ENCODE data around the gene OXT. TPM values are rescaled to one million over a fixed set of nuclear protein-coding genes. Genes with fewer than 3 reads are reported as not detected.

The OXT gene
- total RNA-seq, 1 donor from 2014 or later, result not detected

DNA sequence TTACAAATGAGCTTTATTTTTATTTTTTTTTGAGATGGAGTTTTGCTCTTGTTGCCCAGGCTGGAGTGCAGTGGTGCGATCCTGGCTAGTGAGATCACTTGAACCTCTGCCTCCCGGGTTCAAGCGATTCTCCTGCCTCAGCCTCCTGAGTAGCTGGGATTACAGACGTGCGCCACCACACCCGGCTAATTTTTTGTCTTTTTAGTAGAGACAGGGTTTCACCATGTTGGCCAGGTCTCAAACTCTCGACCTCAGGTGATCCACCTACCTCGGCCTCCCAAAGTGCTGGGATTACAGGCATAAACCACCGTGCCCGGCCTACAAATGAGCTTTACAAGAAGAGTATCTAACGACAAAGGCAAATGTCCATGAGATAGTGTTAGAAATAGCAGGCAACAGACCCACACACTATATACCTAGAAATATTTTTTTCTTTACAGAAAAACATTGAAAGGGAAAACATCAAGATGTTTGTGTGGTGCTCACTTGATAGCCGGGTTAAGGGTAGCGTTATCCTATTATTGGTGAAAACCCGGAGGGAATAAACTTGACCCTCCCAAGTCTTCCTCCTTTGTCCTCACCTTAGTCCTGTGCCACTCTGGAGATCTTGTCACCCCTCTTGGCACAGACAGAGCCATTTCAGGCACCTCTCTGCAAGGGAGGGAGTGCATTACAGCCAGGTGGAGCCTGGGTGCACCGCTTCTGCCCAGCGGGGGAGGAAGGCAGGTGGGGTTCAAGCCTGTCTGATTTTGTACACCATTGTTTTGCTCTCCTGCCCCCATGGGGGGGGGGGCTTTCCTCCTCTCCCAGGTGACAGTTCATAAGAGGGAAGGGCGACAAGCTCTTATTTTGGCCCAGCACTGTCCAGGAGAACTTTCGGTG is 34.1 kb downstream of the OXT start:
- DNase-seq (no peak), ATAC-seq (no peak)
- intact Hi-C loops (cut with micrococcal nuclease), result no loop called here

DNA sequence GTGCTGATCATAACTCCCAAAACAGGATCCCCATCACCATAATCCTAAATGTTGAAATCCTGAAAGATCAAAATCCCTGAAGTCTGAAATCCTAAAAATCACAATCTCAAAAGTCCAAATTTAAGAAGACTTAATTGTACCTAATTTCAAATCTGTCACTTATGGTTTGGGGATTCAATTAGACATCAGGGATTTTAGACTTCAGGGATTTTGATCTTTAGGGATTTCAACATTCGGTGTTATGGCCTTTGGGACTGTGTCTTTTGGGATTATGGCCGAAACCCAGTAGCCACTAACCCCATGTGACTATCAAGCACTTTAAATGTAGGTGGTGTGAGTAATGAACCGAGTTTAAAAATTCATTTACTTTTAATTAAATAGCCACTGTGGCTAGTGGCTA is 34.8 kb downstream of the OXT start:
- intact Hi-C loops (cut with micrococcal nuclease), result no loop called here
- DNase-seq (no peak), ATAC-seq (no peak)

DNA sequence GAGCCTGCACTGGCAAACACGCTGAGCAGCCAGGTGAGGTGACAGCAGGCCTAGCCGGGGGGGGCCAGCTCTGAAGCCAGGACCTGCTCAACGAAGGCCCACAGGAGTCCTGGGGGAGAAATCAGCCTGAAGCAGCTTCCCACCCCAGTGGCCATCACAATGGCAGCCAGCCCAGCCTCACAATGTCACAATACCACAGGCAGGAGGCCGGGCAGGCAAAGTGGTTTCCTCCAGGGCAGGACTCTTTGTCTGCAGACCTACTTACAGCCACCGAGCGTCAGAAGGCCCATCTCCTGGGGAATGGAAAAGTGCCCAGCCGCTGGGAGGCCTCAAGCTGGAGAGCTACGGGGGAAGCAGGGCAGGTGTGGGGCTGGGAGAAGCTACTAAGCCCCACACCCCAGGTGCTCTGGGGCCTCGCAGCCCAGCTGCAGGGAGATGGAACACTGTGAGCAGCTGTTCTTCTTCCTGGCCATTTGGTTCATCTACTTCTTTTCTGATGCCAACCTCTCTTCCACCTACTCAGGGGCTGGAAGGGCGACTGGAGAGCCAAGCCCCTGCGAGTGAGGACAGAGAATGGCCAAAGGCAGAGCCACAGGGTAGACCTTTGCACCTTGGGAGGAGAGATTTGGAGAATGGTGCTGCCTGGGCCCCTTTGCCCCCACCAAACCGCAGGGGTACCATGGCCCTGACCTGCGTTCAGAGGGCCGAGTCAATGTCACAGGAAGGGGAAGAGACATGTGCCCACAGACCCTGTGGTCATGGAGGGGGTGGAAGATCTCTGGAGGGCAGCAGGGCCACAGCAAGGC is 35.4 kb downstream of the OXT start:
- intact Hi-C loops (cut with micrococcal nuclease), result no loop called here
- DNase-seq, result no peak
- no peak for ATAC-seq

DNA sequence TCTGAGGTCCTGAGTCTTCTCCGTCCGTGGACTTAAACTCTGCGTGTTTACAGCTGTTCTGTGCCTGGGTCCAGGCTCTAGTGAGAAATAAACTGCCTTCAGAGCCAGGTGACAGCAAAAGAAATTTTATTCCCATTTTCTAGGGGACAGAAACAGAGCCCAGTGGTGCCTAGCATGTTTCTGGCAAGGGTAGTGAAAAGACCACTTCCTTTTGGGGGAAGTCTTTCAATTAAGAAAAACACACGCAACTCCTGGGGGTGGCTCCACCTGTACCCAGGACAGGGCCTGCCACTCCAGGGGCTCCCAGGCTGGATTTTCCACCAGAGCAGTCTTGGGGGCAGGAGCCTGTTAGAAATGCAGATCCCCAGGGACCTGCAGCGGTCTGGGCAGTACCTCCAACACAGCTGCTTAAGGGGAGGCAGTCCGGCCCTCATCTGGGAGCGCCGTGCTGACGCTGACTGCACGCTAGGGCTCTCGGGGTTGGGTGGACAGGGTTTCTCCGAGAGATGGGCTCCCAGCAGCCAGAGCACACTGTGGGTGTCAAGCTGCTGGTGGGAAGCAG is 36.1 kb downstream of the OXT start:
- no peak for DNase-seq
- intact Hi-C loops (cut with micrococcal nuclease), result no loop called here
- ATAC-seq, result no peak

DNA sequence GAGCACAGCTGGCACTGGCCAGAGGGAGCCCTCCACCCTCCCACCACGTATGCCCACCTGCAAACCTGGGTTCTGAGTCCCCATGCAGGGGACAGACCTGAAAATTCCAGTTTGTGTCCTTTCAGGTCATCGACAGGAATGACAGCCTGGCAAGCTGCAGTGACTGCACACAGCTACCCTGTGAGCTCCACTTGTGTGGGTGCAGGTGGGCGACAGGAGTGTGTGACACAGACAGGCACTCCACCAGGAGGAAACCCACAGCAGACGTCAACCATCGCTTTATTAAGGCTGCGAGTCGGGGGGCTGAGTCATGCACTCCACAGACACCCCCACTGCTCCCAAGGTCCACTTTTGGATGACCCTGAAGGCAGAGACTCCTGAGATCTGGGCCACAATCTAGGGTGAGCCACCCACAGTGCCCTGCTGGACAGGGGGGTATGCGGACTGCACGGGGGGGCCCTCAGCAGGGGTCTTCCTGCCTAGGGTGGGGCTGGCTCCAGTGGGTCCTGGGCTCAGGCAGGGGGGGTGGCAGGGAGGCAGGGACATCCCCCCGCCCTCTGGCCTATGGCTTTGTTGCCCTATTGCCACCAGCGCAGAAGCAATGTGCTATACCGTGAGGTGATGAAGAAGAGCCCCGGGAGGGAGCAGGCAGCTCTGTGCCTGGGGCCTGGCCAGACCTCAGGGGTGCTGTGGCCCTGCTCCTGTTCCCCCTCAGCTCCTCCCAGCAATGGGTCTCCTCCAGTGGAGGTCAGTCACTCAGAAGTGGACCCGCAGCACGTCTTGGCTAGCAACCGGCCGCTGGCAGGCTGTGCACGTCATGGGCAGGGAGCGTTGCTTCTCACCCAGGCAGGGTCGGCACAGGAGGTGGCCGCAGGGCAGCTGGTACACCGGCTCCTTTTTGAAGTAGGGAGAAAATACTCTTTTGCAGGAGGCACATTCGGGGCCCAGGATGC is 38.2 kb downstream of the OXT start:
- no peak for ATAC-seq
- DNase-seq, result no peak
- intact Hi-C loops (cut with micrococcal nuclease), result no loop called here

DNA sequence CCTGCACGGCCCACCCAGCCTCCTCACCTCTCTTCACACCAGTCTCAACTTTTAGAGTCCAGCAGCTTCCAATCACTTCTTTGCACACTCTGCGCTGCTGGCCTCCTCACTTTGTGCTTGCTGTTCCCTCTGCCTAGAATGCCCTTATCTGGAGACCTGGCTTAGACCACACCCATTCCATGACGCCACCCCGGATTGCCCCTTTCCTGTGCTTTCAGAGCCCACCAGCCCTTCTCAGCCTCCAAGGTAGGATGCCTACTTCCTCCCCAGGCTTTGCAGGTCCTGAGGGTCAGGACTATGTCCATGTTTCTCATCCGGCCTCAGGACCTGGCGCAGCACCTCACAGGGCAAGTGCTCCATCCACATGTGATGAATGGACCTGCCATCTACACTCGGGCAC is 40.1 kb downstream of the OXT start:
- no peak for ATAC-seq
- intact Hi-C loops (cut with micrococcal nuclease), result no loop called here
- no peak for DNase-seq

DNA sequence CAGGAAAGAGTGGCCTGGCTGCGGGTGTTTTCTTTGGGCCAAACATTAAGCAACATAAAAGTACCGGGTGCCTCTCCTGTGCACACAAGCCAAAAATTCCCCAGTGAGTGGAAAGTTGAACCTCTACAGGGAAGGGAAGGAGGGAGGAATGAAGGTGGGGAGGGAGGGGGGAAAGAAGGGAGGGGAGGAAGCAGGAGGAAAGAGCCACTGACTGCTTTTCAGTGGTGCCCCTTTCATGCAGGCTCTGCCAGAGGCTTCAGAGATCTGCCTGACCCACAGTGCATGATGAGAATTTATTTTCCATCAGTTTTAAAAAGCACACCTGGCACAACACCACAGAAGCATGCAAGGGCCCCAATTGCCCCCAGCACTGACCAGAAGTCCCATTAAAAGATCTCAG is 40.6 kb downstream of the OXT start:
- intact Hi-C loops (cut with micrococcal nuclease), result no loop called here
- DNase-seq, result no peak
- ATAC-seq, result no peak

DNA sequence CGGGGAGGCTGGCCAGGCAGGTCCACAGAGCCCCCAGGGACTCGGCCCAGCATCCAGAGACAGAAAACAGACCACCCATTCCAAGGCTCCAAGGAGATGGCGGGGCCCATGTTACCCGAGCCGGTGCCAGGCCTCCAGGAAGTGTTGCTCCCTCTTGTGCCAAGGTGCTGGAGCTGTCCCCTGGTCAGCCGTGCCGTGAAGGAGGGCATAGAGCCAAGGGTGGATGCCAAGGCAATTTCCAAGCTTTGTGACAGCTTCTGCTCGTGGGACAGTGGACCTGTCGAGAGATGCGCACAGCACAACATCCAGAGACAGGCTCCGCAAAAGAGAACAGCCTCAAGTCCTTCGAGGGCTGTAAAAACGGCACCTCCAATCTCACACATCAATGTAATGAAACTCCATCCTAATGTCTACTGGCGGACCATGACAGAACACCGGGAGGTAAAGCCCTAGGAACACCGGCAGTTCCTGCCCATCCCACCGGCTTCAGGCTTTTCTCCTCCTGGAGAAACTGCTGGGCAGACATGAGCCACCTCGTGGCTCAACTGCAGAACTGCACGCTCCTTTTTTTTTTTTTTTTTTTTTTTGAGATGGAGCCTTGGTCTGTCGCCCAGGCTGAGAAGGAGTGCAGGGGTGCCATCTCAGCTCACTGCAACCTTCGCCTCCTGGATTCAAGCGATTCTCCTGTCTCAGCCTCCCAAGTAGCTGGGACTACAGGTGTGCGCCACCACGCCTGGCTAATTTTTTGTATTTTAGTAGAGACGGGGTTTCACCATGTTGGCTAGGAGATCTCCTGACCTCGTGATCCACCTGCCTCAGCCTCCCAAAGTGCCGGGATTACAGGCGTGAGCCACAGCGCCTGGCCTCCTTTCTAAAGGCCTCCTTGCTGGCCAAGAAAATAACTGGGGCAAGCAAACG is 44.0 kb downstream of the OXT start:
- ATAC-seq (peak; percentile 39), DNase-seq (peak; percentile 41)
- intact Hi-C loops (cut with micrococcal nuclease), result loop anchor here (5.0 kb wide), 1 partner anchor 63 kb away; no protein-coding TSS in a partner anchor

DNA sequence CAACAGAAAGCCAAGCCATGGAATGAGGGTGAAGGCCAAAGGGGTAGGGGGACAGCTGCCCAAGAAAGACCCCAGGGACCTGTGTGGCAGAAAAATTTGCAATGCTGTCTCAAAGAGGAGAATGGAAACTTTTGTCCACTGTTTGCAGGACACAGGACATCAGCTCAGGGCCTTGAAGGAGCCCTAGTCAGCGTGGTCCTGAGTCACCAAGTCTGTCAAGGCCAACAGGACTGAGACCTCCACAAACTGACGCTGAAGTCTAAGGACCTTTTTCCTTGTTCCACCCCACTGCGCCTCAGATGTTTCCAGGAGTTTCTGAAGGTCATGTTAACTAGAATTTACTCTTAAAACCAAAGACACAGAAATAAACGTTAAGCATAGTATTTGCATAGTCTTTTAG is 44.9 kb downstream of the OXT start:
- ATAC-seq (no peak), DNase-seq (no peak)
- intact Hi-C loops (cut with micrococcal nuclease), result loop anchor here (5.0 kb wide), 1 partner anchor 64 kb away; no protein-coding TSS in a partner anchor

DNA sequence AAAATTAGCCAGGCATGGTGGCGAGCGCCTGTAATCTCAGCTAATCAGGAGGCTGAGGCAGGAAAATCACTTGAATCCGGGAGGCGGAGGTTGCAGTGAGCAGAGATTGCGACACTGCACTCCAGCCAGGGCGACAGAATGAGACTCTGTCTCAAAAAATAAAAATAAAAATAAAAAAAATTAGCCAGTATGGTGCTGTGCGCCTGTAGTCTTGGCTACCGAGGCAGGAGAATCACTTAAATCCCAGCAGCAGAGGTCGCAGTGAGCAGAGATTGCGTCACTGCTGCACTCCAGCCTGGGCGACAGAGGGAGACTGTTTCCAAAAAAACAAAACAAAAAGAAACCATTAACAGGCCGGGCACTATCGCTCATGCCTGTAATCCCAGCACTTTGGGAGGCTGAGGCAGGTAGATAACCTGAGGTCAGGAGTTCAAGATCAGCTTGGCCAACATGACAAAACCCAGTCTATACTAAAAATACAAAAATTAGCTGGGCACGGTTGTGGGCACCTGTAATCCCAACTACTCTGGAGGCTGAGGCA is 46.5 kb downstream of the OXT start:
- ATAC-seq (peak; percentile 88), DNase-seq (peak; percentile 73)
- intact Hi-C loops (cut with micrococcal nuclease), result loop anchor here (5.0 kb wide), 1 partner anchor 66 kb away; no protein-coding TSS in a partner anchor

DNA sequence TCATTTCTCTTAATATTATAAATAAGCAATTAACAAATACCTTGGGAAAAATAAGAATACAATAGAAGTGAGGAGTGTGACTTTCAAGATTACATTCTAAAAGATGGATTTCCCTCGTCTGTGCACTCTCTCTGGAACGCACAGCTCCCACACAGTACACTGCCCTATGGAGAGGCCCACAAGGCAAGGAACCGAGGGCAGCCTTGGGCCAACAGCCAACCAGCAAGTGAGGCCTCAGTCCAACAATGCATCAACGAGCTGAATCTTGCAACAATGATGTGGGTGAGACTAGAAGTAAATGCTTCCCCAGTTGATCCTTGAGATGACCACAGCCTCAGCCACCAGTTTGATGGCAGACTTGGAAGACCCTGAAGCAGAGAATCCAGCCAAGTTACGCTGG is 47.6 kb downstream of the OXT start:
- DNase-seq (no peak), ATAC-seq (no peak)
- intact Hi-C loops (cut with micrococcal nuclease), result loop anchor here (5.0 kb wide), 1 partner anchor 67 kb away; no protein-coding TSS in a partner anchor

DNA sequence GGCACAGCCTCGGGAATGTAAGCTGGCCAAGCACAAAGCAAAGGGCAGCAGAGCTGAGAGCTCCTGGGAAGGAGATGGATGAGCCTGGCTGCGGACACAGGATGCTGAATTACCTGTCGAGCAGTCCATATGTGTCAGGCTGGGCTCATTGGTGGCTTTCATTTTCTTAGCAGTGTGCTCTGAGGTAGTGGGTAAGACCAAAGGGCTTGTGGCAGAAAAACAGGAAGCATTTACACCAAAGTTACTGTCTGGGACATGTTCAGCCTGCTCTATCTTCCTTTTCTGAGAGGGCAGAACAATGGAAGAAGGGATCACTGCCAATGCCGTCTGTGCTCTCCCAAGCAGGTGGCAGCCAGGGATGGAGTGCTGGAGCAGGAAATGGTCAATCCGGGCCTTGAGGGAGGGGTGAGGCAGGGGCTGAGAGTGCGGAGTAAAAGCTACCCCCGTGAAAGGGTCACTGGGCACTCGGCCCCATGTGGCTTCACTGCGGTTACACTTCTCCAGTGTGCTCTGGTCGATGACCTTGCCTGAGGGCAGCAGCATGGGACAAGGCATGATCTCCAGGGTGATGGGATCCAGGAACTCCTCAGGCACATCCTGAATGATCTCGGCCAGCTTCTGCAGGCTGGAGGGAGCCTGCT is 50.0 kb downstream of the OXT start:
- intact Hi-C loops (cut with micrococcal nuclease), result no loop called here
- no peak for ATAC-seq
- no peak for DNase-seq

Other genes with a start within 250 kb of the OXT start
- 10.2 TPM for gene PCED1A, start 231.0 kb upstream of the OXT start, total RNA-seq
- 15.8 TPM for gene VPS16, start 230.9 kb upstream of the OXT start, total RNA-seq
- gene PTPRA, start 198.1 kb upstream of the OXT start, total RNA-seq, result 26.5 TPM
- not detected for gene GNRH2, start 28.0 kb upstream of the OXT start, total RNA-seq
- gene MRPS26, start 25.6 kb upstream of the OXT start, total RNA-seq, result 57.5 TPM
- gene AVP, start 13.1 kb downstream of the OXT start, total RNA-seq, result not detected
- gene FASTKD5, start 88.2 kb downstream of the OXT start, total RNA-seq, result 29.1 TPM
- 2.9 TPM for gene UBOX5, start 88.2 kb downstream of the OXT start, total RNA-seq
- gene LZTS3, start 101.9 kb downstream of the OXT start, total RNA-seq, result 17.6 TPM
- 37.2 TPM for gene DDRGK1, start 133.1 kb downstream of the OXT start, total RNA-seq
- 17.2 TPM for gene ITPA, start 137.9 kb downstream of the OXT start, total RNA-seq
- gene SLC4A11, start 167.6 kb downstream of the OXT start, total RNA-seq, result 0.82 TPM